Endometrium (tissue), 2 donors: Measurements from ENCODE around the gene DUOXA2.

Experiments used
- FAIRE-seq: peaks from 2 replicates; lab custom pipeline; 2012; peaks lifted over from hg19 to GRCh38; lab: Jason Lieb, UNC
- donor health status: control.
- donor health status: control.

DUOXA2 gene

GRCh38 chr15:45162771-45163507 lies 48.8 kb downstream of the DUOXA2 start:
- FAIRE-seq: no peak

- no peak for FAIRE-seq
Measured at GRCh38 chr15:45163508-45163856, 49.4 kb downstream of the DUOXA2 start.

GRCh38 chr15:45164914-45165313 lies 50.8 kb downstream of the DUOXA2 start:
- no peak for FAIRE-seq

GRCh38 chr15:45165536-45165935 lies 51.4 kb downstream of the DUOXA2 start:
- FAIRE-seq: no peak

GRCh38 chr15:45166834-45167630 lies 52.9 kb downstream of the DUOXA2 start:
- no peak for FAIRE-seq

- no peak for FAIRE-seq
Measured at GRCh38 chr15:45167631-45168205, 53.6 kb downstream of the DUOXA2 start.
